BLaER1 (cell line): ENCODE results near the gene FXYD1.
"Not testable (repeated sequence)": the region's sequence is repeated elsewhere in the genome, so short reads cannot be mapped to it uniquely, and the experiment has no call there.

Experiments used
- H3K27ac ChIP-seq: shearing (Covaris generic); formaldehyde crosslinking; 2 replicates; pipeline ENCODE4 v1.8.1; 2022
- H3K27me3 ChIP-seq: shearing (Covaris generic); formaldehyde crosslinking; 2 replicates; pipeline ENCODE4 v1.8.1; 2022
- H3K36me3 ChIP-seq: shearing (Covaris generic); formaldehyde crosslinking; 2 replicates; pipeline ENCODE4 v1.8.1; 2022
- H3K4me1 ChIP-seq: shearing (Covaris generic); formaldehyde crosslinking; 2 replicates; pipeline ENCODE4 v1.8.1; 2022
- H3K4me2 ChIP-seq: shearing (Covaris generic); formaldehyde crosslinking; 2 replicates; pipeline ENCODE4 v1.8.1; 2022
- H3K4me3 ChIP-seq: shearing (Covaris generic); formaldehyde crosslinking; 2 replicates; pipeline ENCODE4 v1.8.1; 2022
- H3K9ac ChIP-seq: shearing (Covaris generic); formaldehyde crosslinking; 2 replicates; pipeline ENCODE4 v1.8.1; 2022
- H3K9me3 ChIP-seq: shearing (Covaris generic); formaldehyde crosslinking; 2 replicates; pipeline ENCODE4 v1.8.1; 2022
- H4K20me1 ChIP-seq: shearing (Covaris generic); formaldehyde crosslinking; 2 replicates; pipeline ENCODE4 v1.8.1; 2022
- Cebpa-rat ChIP-seq: shearing (Covaris generic); IDR thresholded peaks from 2 replicates; pipeline ENCODE4 v1.8.1; 2022

Gene FXYD1

DNA sequence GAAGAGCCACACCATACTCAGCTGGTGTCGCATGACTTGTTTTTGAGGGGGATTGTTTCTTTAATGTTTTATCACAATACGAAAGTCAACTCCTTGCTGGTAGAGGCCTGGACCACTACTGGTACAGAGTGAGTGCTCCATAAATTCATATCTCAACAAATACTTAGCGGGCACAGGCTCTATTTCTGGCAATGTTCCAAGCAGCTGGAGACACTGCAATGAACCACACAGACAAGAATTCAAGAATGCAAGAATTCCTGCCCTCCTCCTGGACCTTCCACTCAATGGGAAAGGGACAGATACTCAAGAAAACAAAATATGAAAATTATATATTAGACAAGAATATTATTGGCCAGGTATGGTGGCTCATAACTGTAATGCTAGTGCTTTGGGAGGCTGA is 10.8 kb downstream of the FXYD1 start:
- Histone ChIP-seq H3K9ac (no peak overlapping the region), H3K36me3 (no peaks in the 10 kb centered on the region), H3K4me2 (no peak overlapping the region), H3K9me3 (no peaks in the 10 kb centered on the region), H3K27me3 (no peaks in the 10 kb centered on the region), H3K4me1 (peaks cover 46% of the 10 kb centered on the region), H3K4me3 (no peak overlapping the region), H4K20me1 (no peaks in the 10 kb centered on the region), H3K27ac (no peak overlapping the region)
- no peak for TF ChIP-seq Cebpa-rat

DNA sequence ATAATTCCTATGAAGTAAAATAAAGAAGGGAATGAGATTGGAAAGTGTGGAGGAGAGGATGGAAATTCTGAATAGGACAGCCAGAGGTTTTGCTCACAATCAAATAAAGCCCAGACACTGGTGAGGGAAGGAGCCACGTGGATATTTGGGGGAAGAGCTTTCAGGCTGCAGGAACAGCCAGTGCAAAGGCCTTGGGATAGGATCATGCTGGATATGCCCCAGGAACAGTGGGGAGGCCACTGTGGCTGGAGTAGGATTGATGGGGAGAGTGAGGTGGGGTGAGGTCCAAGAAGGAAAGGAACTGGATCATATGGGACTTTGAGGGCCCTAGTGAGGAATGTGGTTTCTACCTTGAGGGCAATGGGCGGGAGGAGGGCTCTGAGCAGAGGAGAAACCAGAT is 11.8 kb downstream of the FXYD1 start:
- Histone ChIP-seq H4K20me1 (peaks cover 5% of the 10 kb centered on the region), H3K27me3 (no peaks in the 10 kb centered on the region), H3K36me3 (no peaks in the 10 kb centered on the region), H3K4me2 (no peak overlapping the region), H3K9me3 (no peaks in the 10 kb centered on the region), H3K9ac (no peak overlapping the region), H3K4me1 (peaks cover 36% of the 10 kb centered on the region), H3K27ac (no peak overlapping the region), H3K4me3 (no peak overlapping the region)
- TF ChIP-seq Cebpa-rat = no peak

DNA sequence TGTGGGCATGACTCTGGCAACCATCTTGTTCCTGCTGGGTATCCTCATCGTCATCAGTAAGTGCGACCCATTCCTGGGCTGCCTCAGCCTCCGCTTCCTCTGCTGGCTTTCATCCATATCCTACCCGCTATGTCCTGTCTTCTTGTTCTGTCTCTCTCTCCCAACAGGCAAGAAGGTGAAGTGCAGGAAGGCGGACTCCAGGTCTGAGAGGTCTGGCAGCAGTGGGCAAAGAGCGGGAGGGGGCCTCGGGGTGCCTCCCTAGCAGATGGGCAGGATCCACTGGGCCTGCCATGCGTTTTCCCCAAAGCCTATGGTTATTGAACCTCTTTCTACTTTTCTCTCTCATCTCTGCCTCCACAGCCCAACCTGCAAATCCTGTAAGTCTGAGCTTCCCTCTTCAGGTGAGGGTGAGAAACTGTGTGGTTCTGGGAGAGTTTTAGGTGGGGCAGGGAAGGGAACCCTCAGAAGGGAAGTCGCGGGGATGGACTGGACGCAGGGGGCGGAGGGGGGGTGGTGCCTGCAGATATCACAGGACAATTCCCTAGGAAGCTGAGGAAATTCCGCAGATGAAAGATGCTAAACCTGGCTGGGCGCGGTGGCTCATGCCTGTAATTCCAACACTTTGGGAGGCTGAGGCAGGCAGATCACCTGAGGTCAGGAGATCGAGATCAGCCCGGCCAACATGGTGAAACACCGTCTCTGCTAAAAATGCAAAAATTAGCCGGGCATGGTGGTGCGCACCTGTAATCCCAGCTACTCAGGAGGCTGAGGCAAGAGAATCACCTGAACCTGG is 12.8 kb downstream of the FXYD1 start:
- no peaks in the 10 kb centered on the region for H3K9me3 ChIP-seq
- TF ChIP-seq Cebpa-rat = no peak
- no peaks in the 10 kb centered on the region for H3K27me3 ChIP-seq
- peaks cover 45% of the 10 kb centered on the region for H3K4me1 ChIP-seq
- peaks cover 15% of the 10 kb centered on the region for H4K20me1 ChIP-seq
- H3K36me3 ChIP-seq = peaks cover 5% of the 10 kb centered on the region; the same call in 1 of the 2 replicates
- no peak overlapping the region for H3K27ac ChIP-seq
- no peak overlapping the region for H3K4me3 ChIP-seq
- H3K4me2 ChIP-seq = no peak overlapping the region
- no peak overlapping the region for H3K9ac ChIP-seq

DNA sequence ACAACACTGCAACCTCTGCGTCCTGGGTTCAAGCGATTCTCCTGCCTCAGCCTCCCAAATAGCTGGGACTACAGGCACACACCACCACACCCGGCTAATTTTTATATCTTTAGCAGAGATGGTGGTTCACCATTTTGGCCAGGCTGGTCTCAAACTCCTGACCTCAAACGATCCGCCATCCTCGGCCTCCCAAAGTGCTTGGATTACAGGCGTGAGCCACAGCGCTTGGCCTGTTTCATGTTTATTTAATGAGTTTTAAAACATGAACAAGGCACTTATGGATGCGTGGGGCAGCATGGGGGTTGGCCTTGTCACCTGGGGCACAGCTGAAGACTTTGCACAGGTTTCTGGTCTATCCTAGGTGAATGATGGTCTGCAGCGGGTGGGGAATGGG is 14.5 kb downstream of the FXYD1 start:
- Histone ChIP-seq H3K4me3 (peak overlapping the region; percentile 87; the same call in 1 of the 2 replicates), H3K4me1 (peaks cover 55% of the 10 kb centered on the region), H3K36me3 (peaks cover 21% of the 10 kb centered on the region), H3K4me2 (peak overlapping the region; percentile 100), H4K20me1 (peaks cover 31% of the 10 kb centered on the region)
- H3K9ac ChIP-seq, H3K27ac ChIP-seq, H3K27me3 ChIP-seq, H3K9me3 ChIP-seq: not testable (repeated sequence)

DNA sequence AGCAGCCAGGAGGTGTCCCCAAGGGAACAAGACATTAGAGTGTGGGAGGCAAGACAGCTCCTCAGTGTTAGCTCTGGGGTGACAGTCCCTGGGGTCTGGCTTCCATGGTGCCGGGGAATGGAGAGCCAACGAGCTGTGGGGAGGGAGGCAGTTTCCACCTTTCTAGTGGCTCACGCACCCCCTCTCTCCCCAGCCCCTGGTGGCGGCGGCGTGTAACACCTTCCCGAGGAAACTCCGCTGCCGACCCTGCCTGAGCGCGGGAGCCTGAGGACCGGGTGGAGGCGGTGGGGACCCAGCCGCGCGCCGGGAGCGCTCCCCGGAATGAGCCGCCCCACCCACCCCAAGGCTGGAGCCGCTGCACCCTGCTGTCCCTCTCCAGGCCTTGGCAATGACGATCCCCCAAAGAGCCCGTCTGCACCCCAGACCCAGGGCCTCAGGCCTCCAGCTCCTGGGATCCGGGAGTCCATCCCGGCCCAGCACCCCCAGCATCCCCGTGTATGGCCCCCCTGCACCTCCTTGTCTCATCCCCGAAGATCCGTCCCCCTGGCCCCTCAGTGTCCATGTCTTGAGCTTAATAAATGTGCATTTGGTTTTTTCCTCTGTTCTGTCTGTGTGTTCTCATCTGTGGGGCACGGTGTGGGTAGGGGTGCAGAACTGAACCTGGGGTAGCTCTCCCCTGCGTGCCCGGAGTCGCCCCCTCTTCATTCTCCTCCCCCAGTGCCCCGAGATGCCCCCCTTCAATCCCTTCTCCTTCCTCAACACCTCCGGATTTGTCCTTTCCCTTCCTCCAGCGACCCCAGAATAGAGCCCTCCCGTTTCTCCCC is 15.3 kb downstream of the FXYD1 start:
- H3K9ac ChIP-seq = peak overlapping the region; percentile 85
- peaks cover 63% of the 10 kb centered on the region for H3K4me1 ChIP-seq
- H3K36me3 ChIP-seq = peaks cover 29% of the 10 kb centered on the region
- H3K4me2 ChIP-seq = peak overlapping the region; percentile 100
- peak overlapping the region; percentile 88 for H3K27ac ChIP-seq
- peaks cover 39% of the 10 kb centered on the region for H4K20me1 ChIP-seq
- H3K4me3 ChIP-seq = peak overlapping the region; percentile 87
- TF ChIP-seq Cebpa-rat = no peak
- no peaks in the 10 kb centered on the region for H3K27me3 ChIP-seq
- no peaks in the 10 kb centered on the region for H3K9me3 ChIP-seq

DNA sequence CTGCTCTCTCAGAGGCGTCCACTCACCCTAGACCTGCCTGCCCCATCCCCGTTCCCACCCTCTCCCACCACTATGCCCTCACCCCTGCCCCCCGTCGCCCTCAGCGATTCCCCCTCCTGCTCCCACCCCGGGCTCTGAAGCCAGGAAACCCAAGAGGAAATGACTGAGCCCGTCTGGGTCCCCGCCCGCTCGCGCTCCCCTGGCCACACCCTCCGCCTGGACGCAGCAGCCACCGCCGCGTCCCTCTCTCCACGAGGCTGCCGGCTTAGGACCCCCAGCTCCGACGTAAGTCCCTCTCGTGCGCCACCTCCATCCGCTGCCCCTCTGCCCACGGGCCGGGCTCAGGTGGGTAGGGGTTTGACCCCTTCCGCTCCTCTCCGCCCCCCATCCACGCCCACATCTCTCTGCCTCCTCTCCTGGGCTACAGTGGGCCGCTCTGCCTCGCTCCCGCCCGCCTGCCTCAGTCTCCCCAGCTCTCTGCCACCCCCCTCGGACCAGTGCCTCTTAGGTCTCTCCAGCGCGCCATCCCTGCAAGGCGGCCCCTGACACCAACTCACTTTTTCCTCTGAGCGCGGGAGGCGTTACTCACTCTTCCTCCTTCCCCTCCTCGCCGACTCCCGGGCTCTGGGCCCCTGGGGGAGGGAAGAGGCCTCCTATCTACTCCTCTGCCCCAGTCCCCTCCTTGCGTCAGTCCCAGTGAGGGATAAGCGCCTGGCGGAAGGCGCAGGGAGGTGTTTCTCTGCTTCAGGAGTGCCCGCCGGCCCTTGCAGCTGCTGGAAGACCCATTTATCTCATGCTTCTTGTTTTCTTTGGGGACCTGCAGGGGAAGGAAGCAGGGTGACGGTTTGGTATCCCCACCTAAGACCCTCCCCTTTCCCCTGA is 16.1 kb downstream of the FXYD1 start, which contains the start of gene FXYD5:
TSS of gene FXYD5 (plus strand) at position 211 of the 882 bp plus-strand sequence. CDS start 816 bp downstream, outside the sequence.
- peaks cover 72% of the 10 kb centered on the region for H3K4me1 ChIP-seq
- peak within 1 kb of the TSS; percentile 100 for H3K4me2 ChIP-seq
- peaks cover 38% of the 10 kb centered on the region for H3K36me3 ChIP-seq
- peak within 1 kb of the TSS; percentile 85 for H3K9ac ChIP-seq
- H3K27me3 ChIP-seq = no peaks in the 10 kb centered on the region
- no peaks in the 10 kb centered on the region for H3K9me3 ChIP-seq
- peaks cover 47% of the 10 kb centered on the region for H4K20me1 ChIP-seq
- TF ChIP-seq Cebpa-rat = no peak
- peak within 1 kb of the TSS; percentile 87 for H3K4me3 ChIP-seq
- H3K27ac ChIP-seq = peak within 1 kb of the TSS; percentile 88

DNA sequence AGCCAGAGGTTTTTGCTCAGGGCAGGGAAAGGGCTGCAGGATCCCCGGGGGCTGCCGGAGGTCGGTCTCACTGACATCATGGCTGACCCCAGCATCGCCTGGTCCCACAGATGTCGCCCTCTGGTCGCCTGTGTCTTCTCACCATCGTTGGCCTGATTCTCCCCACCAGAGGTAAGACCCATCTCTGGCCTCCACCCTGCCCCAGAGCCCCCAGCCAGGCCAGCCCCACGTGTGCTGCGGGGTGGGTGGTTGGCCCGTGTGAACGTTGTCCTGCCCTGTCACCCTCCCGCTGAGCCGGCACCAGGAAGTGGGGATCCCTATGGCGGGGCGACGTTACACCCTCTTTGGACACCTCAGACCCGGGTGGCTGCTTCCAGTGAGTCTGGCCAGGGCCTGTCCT is 16.8 kb downstream of the FXYD1 start:
- H3K27ac ChIP-seq = peak overlapping the region; percentile 88
- no peaks in the 10 kb centered on the region for H3K27me3 ChIP-seq
- H3K4me3 ChIP-seq = peak overlapping the region; percentile 87

DNA sequence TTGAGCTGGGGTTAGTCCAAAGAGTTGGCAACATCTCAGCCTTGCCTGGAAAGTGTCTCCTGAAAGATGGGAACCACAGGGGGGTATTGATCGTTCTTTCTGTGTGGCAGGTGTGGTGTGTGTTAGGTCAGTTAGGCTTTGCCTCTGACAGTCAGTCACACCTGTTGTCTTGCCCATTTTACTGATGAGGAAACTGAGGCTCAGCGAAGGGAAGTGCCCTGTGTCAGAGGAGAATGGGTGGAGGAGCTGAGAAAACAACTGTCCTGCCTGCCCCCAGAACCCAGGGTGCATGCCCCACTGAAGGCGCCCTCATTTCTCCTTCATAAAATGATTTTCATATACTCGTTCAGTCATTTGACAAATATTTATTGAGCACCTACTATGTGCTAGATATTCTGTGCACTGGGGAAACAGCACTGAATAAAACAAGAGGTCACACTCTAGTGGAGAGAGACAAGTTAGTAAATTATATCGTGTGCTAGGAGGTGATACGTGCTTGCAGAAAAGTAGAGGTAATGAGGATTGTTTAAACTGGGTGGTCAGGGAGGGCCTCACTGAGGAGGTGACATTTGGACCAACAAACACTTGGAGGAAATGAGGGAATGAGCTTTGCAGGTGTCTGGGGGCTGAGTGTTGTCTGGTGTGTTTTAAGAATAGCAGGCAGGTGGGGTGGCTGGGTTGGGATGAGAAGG is 17.5 kb downstream of the FXYD1 start:
- H3K9me3 ChIP-seq = no peaks in the 10 kb centered on the region
- peaks cover 46% of the 10 kb centered on the region for H3K36me3 ChIP-seq
- no peak for TF ChIP-seq Cebpa-rat
- H3K4me1 ChIP-seq = peaks cover 85% of the 10 kb centered on the region
- peak overlapping the region; percentile 88 for H3K27ac ChIP-seq
- no peaks in the 10 kb centered on the region for H3K27me3 ChIP-seq
- peak overlapping the region; percentile 85 for H3K9ac ChIP-seq
- H4K20me1 ChIP-seq = peaks cover 61% of the 10 kb centered on the region
- H3K4me2 ChIP-seq = peak overlapping the region; percentile 100
- H3K4me3 ChIP-seq = peak overlapping the region; percentile 87

More for the DNA sequence above, 16.8 kb downstream of the FXYD1 start:
- peaks cover 54% of the 10 kb centered on the region for H4K20me1 ChIP-seq
- H3K4me1 ChIP-seq = peaks cover 79% of the 10 kb centered on the region
- no peaks in the 10 kb centered on the region for H3K9me3 ChIP-seq
- H3K4me2 ChIP-seq = peak overlapping the region; percentile 100
- no peak for TF ChIP-seq Cebpa-rat
- peaks cover 43% of the 10 kb centered on the region for H3K36me3 ChIP-seq
- peak overlapping the region; percentile 85 for H3K9ac ChIP-seq

DNA sequence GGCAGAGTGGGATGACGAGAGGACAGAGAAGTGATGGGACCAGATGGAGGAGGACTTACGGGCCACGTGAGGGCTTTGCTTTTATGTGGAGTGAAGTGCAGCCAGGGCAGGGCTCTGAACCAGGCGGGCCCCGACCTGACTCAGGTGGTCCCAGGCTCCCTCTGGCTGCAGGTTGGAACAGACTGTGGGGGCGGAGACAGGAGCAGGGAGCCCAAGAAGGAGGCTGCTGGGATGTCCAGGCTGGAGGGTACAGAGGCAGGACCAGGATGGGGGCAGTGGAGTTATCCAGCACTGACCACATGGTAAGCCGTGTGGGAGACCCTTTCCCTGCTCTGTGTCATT is 18.0 kb downstream of the FXYD1 start:
- peaks cover 4% of the 10 kb centered on the region; the same call in 1 of the 2 replicates for H3K9me3 ChIP-seq
- H3K36me3 ChIP-seq = peaks cover 51% of the 10 kb centered on the region
- peak overlapping the region; percentile 85; the same call in 1 of the 2 replicates for H3K9ac ChIP-seq
- peak overlapping the region; percentile 57; the same call in 1 of the 2 replicates for H3K27ac ChIP-seq
- no peaks in the 10 kb centered on the region for H3K27me3 ChIP-seq
- H3K4me1 ChIP-seq = peaks cover 89% of the 10 kb centered on the region
- H3K4me3 ChIP-seq = 0 out of 2 replicates have a peak overlapping the region, but pooled peaks have one; percentile 87
- no peak for TF ChIP-seq Cebpa-rat
- H4K20me1 ChIP-seq = peaks cover 61% of the 10 kb centered on the region
- H3K4me2 ChIP-seq = peak overlapping the region; percentile 100
